HepG2 (cell line): ENCODE data around the gene LRP1B. TPM values are rescaled to one million over a fixed set of nuclear protein-coding genes. Genes with fewer than 3 reads are reported as not detected.

Experiments
- ATAC-seq: fragments of 200-7000 bp; cut with Tn5 transposase; 3 replicates; pipeline ENCODE4 v1.9.1; 2020; ENCODE audit warnings: mild to moderate bottlenecking, moderate library complexity
- BruUV-seq: library from RNA; stranded (reverse); fragments of 400-500 nt; replicated peaks from 2 replicates; lab custom pipeline; 2021; lab: Mats Ljungman, UMichigan
- CTCF ChIA-PET: fragments of 300-600 bp; formaldehyde crosslinking; extraction: SDS; loops from one replicate; lab custom pipeline; 2021; ENCODE audit warnings: low total read pairs, inconsistent platforms, low intra/inter-chr PET ratio; lab: Yijun Ruan, JAX
- POLR2A ChIA-PET: fragments of 350-600 bp; sonication (Branson Sonifier 250); formaldehyde crosslinking; loops from one replicate; lab custom pipeline; 2020; ENCODE audit warnings: antibody characterized with exemption, inconsistent platforms; lab: Yijun Ruan, JAX
- DNase-seq: peaks from one replicate; pipeline ENCODE4 v3.0.0-alpha.2; 2015; ENCODE audit warnings: low spot score
- FAIRE-seq: peaks from 3 replicates; lab custom pipeline; 2011; peaks lifted over from hg19 to GRCh38; lab: Jason Lieb, UNC
- H2AFZ ChIP-seq: one replicate; pipeline ENCODE4 v1.6.1; 2011; ENCODE audit warnings: low read length, inconsistent platforms
- H3K27ac ChIP-seq: fragments of 300-600 bp; 3 replicates; pipeline ENCODE4 v1.8.0; 2011; ENCODE audit warnings: mixed run types, mild to moderate bottlenecking, mixed read lengths, low read length, inconsistent platforms; ENCODE audit not compliant: insufficient read depth; ENCODE audit errors: extremely low read length
- H3K27me3 ChIP-seq, 2 experiments: fragments of 200-600 bp in 1 of 2; 2 replicates in 1 of 2; 3 replicates in 1 of 2; pipeline versions ENCODE4 v1.6.0 to v1.8.0; 2011; ENCODE audit warnings: low read length in 2 of 2, mild to moderate bottlenecking in 2 of 2, moderate library complexity in 2 of 2, inconsistent platforms in 1 of 2; ENCODE audit not compliant: insufficient read depth in 2 of 2, control insufficient read depth in 1 of 2
- H3K36me3 ChIP-seq, 2 experiments: fragments of 200-600 bp in 1 of 2; replicated peaks in 1 of 2; 2 replicates in 1 of 2; 3 replicates in 1 of 2; pipeline versions ENCODE4 v1.5.1 to v1.8.0; 2011; ENCODE audit warnings: low read length in 2 of 2, inconsistent platforms in 1 of 2; ENCODE audit not compliant: insufficient read depth in 2 of 2, control insufficient read depth in 1 of 2
- H3K4me1 ChIP-seq: 2 replicates; pipeline ENCODE4 v1.5.1; 2012; ENCODE audit warnings: low read length, inconsistent platforms; ENCODE audit not compliant: insufficient read depth
- H3K4me2 ChIP-seq: 2 replicates; pipeline ENCODE4 v1.6.0; 2011; ENCODE audit warnings: low read depth, low read length, inconsistent platforms
- H3K4me3 ChIP-seq, 3 experiments: fragments of 200-600 bp in 1 of 3; sonication (generic), shearing (Covaris generic) in 1 of 3; replicated peaks in 1 of 3; 2 replicates each; pipeline ENCODE4 v1.5.1; 2011 to 2016; ENCODE audit warnings: low read length in 3 of 3, inconsistent platforms in 2 of 3, low read depth in 2 of 3, mild to moderate bottlenecking in 2 of 3, control low read depth in 1 of 3, mixed read lengths in 1 of 3; ENCODE audit not compliant: insufficient read depth in 1 of 3
- H3K79me2 ChIP-seq: one replicate; pipeline ENCODE4 v1.6.1; 2011; ENCODE audit warnings: low read length, inconsistent platforms; ENCODE audit not compliant: insufficient read depth
- H3K9ac ChIP-seq: 2 replicates; pipeline ENCODE4 v1.6.0; 2011; ENCODE audit warnings: mild to moderate bottlenecking, low read depth, low read length, inconsistent platforms; ENCODE audit not compliant: insufficient read depth
- H3K9me3 ChIP-seq: 2 replicates; pipeline ENCODE4 v1.5.1; 2012; ENCODE audit warnings: mild to moderate bottlenecking, low read length
- H4K20me1 ChIP-seq: 2 replicates; pipeline ENCODE4 v1.6.0; 2011; ENCODE audit warnings: inconsistent platforms, mild to moderate bottlenecking, low read length, moderate library complexity; ENCODE audit not compliant: insufficient read depth
- ATF3 ChIP-seq: sonication (generic); formaldehyde crosslinking; IDR thresholded peaks from 2 replicates; pipeline ENCODE4 v1.4.0; 2020; ENCODE audit warnings: missing genetic modification reagents
- CEBPG ChIP-seq: IDR thresholded peaks from 2 replicates; pipeline ENCODE4 v1.6.1; 2016
- CREB1 ChIP-seq, 2 experiments: fragments of 450-650 bp in 1 of 2; IDR thresholded peaks; 2 replicates each; pipeline ENCODE4 v1.6.1; 2016 to 2017; ENCODE audit warnings: control low read depth in 1 of 2, mild to moderate bottlenecking in 1 of 2, missing compliant biosample characterization in 1 of 2, missing genetic modification characterization in 1 of 2
- E2F1 ChIP-seq: sonication (generic); formaldehyde crosslinking; IDR thresholded peaks from 2 replicates; pipeline ENCODE4 v1.5.0; 2020; ENCODE audit warnings: missing genetic modification reagents
- EP300 ChIP-seq, 3 experiments: sonication (generic) in 1 of 3; formaldehyde crosslinking in 1 of 3; IDR thresholded peaks; 2 replicates each; pipeline versions ENCODE4 v1.5.1 to v1.6.1; 2011 to 2020; ENCODE audit warnings: low read depth in 2 of 3, low read length in 2 of 3, borderline replicate concordance in 1 of 3, improper control_type of control experiment in 1 of 3, mild to moderate bottlenecking in 1 of 3, missing genetic modification reagents in 1 of 3, moderate library complexity in 1 of 3
- SP140L ChIP-seq: sonication (generic); formaldehyde crosslinking; IDR thresholded peaks from 2 replicates; pipeline ENCODE4 v1.4.0; 2020; ENCODE audit warnings: missing genetic modification reagents, borderline replicate concordance
- STAT6 ChIP-seq: sonication (generic); formaldehyde crosslinking; IDR thresholded peaks from 2 replicates; pipeline ENCODE4 v1.4.0; 2020; ENCODE audit warnings: missing genetic modification reagents, mild to moderate bottlenecking, borderline replicate concordance
- ZBTB3 ChIP-seq: sonication (generic); formaldehyde crosslinking; IDR thresholded peaks from 2 replicates; pipeline ENCODE4 v1.4.0; 2020; ENCODE audit warnings: low read depth, mild to moderate bottlenecking, moderate library complexity, missing genetic modification reagents, borderline replicate concordance
- ZC3H13 ChIP-seq: sonication (generic); formaldehyde crosslinking; IDR thresholded peaks from 2 replicates; pipeline ENCODE4 v1.8.1; 2023; ENCODE audit warnings: mild to moderate bottlenecking, missing genetic modification reagents, moderate library complexity
- ZNF180 ChIP-seq: sonication (generic); formaldehyde crosslinking; IDR thresholded peaks from 2 replicates; pipeline ENCODE4 v1.4.0; 2020; ENCODE audit warnings: low read depth, missing genetic modification reagents, borderline replicate concordance
- ZNF644 ChIP-seq: IDR thresholded peaks from 2 replicates; pipeline ENCODE4 v1.6.1; 2016; ENCODE audit warnings: low read depth
- WGBS: methylation state at CpG from one replicate; pipeline ENCODE4 v1.1.6; 2017; ENCODE audit warnings: low lambda C conversion rate; 5-methylcytosine and 5-hydroxymethylcytosine counted together
- in situ Hi-C: cut with HindIII; loops from 2 replicates; pipeline ENCODE4 v1.10.0; 2017; ENCODE audit warnings: low pct_unique_long_range_greater_than_20kb; ENCODE audit not compliant: extremely low pct_ligation_motif_present
- intact Hi-C: fragments of 100-400 bp; cut with micrococcal nuclease; formaldehyde crosslinking; loops from one replicate; pipeline ENCODE4 v1.10.0; 2022; ENCODE audit not compliant: unreplicated experiment
- polyA plus RNA-seq, 8 experiments: library from polyadenylated mRNA; depleted of rRNA in 3 of 8; stranded (reverse) in 7 of 8; unstranded in 1 of 8; fragments of >200 nt; fragmentation: Illumina TruSeq in 4 of 8; extraction: Trizol in 4 of 8; gene quantifications; 2 replicates each; pipeline versions ENCODE4 v1.2.1 to v1.2.3, GENCODE V29; 2011 to 2016; ENCODE audit warnings: low read depth in 4 of 8, missing spikeins in 1 of 8, mixed read lengths in 1 of 8; ENCODE audit not compliant: insufficient read depth in 1 of 8
- total RNA-seq, 5 experiments: library from RNA; depleted of rRNA; stranded (reverse); fragments of >200 nt; fragmentation: Illumina TruSeq; extraction: Trizol; gene quantifications; 2 replicates each; pipeline ENCODE4 v1.2.3, GENCODE V29; 2016; ENCODE audit warnings: low read depth in 1 of 5

The LRP1B gene
- total and polyA plus RNA-seq, 2 of the 13 experiments (the other 11 are each of a cell fraction or from before 2014, with no cell fraction given) = 0.04 TPM; not detected in 1

GRCh38 chr2:141736466-141736865, 394.4 kb downstream of the LRP1B start (continued):
- no peak for TF ChIP-seq CREB1 (IDR thresholded peaks at IDR 0.05)
- no peak for TF ChIP-seq CREB1 (CRISPR knock-in tag; IDR thresholded peaks at IDR 0.05)
- TF ChIP-seq ZBTB3 (CRISPR knock-in tag) = no peak
- TF ChIP-seq EP300 (IDR thresholded peaks at IDR 0.05; ENCODE audit: low read depth in 2 of 2, low read length in 2 of 2) = no peak
- no peak for TF ChIP-seq EP300 (CRISPR knock-in tag; IDR thresholded peaks at IDR 0.05; ENCODE audit: borderline replicate concordance)

- H3K4me3 ChIP-seq = no peak overlapping the region
- H3K4me1 ChIP-seq = no peaks in the 10 kb centered on the region
- no peaks in the 10 kb centered on the region for H3K27me3 ChIP-seq
- in situ Hi-C loops (no loop called here), intact Hi-C loops (no loop called here)
- 0% methylated on average over 1 of the region's 1 CpG for WGBS
- H3K27ac ChIP-seq = no peak overlapping the region
- H2AFZ ChIP-seq = no peak overlapping the region
- H3K36me3 ChIP-seq = no peaks in the 10 kb centered on the region
- no peak for DNase-seq
- no peak overlapping the region for H3K9ac ChIP-seq
- POLR2A ChIA-PET = no interaction called here
- no peaks in the 10 kb centered on the region for H3K9me3 ChIP-seq
- TF ChIP-seq ZNF180 = no peak
- no peak for TF ChIP-seq E2F1 (CRISPR knock-in tag)
- no peak for TF ChIP-seq CEBPG (CRISPR knock-in tag)
- no peak for TF ChIP-seq ATF3
- TF ChIP-seq ZNF644 = no peak
- no peak for TF ChIP-seq STAT6 (CRISPR knock-in tag)
- no peak for TF ChIP-seq SP140L (CRISPR knock-in tag)
- no peak for TF ChIP-seq ZC3H13
- TF ChIP-seq, all 625 proteins: peak for 0
- FAIRE-seq (no peak), ATAC-seq (no peak)
- no peak overlapping the region for H3K4me2 ChIP-seq
- no peaks in the 10 kb centered on the region for H3K79me2 ChIP-seq
- CTCF ChIA-PET = no interaction called here
- BruUV-seq = no TSS peak
- H4K20me1 ChIP-seq = no peaks in the 10 kb centered on the region
Measured at GRCh38 chr2:141728886-141729285, 401.9 kb downstream of the LRP1B start.
